Type B pancreatic cell (in vitro differentiated cells): ENCODE data around the gene NAPEPLD. TPM values are rescaled to one million over a fixed set of nuclear protein-coding genes. Genes with fewer than 3 reads are reported as not detected.
"Not testable (repeated sequence)": the region's sequence is repeated elsewhere in the genome, so short reads cannot be mapped to it uniquely, and the experiment has no call there.

ENCODE experiments used
- DNase-seq: peaks from one replicate; pipeline ENCODE4 v3.0.0; 2021; ENCODE audit warnings: mixed read lengths; ENCODE audit not compliant: unreplicated experiment; ENCODE audit errors: extremely low spot score
- H3K27ac Mint-ChIP-seq: 2 replicates; pipeline ENCODE4 v1.8.0; 2021; ENCODE audit warnings: mild to moderate bottlenecking, mixed read lengths
- H3K27me3 Mint-ChIP-seq: 2 replicates; pipeline ENCODE4 v1.8.0; 2021; ENCODE audit warnings: mixed read lengths
- H3K36me3 Mint-ChIP-seq: 2 replicates; pipeline ENCODE4 v1.8.0; 2021; ENCODE audit warnings: mixed read lengths
- H3K4me1 Mint-ChIP-seq: one replicate; pipeline ENCODE4 v1.8.0; 2021; ENCODE audit warnings: mixed read lengths; ENCODE audit not compliant: unreplicated experiment
- H3K4me3 Mint-ChIP-seq: 2 replicates; pipeline ENCODE4 v1.8.0; 2021; ENCODE audit warnings: mild to moderate bottlenecking, mixed read lengths
- H3K9me3 Mint-ChIP-seq: 2 replicates; pipeline ENCODE4 v1.8.0; 2021; ENCODE audit warnings: mixed read lengths
- total RNA-seq: library from RNA; stranded (reverse); gene quantifications from 2 replicates; pipeline ENCODE4 v1.2.1, GENCODE V29; 2021; ENCODE audit warnings: low replicate concordance
- TF ChIP-seq, protein P1 (sequence below): fragments of 200-600 bp; sonication (generic); conservative IDR thresholded peaks from 2 replicates; pipeline ENCODE4 v1.5.0; 2021; ENCODE audit warnings: antibody characterized with exemption, mild to moderate bottlenecking

The NAPEPLD gene
- total RNA-seq, 1 donor from 2014 or later: 17.0 TPM

DNA sequence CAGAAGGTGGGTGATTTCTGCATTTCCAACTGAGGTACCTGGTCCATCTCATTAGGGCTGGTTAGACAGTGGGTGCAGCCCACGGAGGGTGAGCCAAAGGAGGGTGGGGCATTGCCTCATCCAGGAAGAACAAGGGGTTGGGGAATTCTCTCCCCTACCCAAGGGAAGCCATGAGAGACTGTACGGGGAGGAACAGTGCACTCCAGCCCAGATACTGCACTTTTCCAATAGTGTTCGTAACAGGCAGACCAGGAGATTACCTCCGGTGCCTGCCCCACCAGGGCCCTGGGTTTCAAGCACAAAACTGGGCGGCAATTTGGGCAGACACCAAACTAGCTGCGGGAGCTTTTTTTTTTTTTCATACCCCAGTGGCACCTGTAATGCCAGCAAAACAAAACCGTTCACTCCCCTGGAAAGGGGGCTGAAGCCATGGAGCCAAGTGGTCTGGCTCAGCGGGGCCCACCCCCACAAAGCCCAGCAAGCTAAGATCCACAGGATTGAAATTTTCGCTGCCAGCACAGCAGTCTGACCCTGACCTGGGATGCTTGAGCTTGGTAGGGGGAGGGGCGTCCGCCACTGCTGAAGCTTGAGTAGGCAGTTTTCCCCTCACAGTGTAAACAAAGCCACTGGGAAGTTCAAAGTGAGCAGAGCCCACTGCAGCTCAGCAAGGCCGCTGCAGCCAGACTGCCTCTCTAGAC lies 42.7 kb downstream of the NAPEPLD start:
- Mint-ChIP-seq H3K36me3 (peaks cover 41% of the 10 kb centered on the region), H3K27ac (peak overlapping the region; percentile 40), H3K9me3 (no peaks in the 10 kb centered on the region), H3K4me1 (peaks cover 20% of the 10 kb centered on the region), H3K4me3 (peak overlapping the region; percentile 35), H3K27me3 (no peaks in the 10 kb centered on the region)
- TF ChIP-seq, protein P1, sequence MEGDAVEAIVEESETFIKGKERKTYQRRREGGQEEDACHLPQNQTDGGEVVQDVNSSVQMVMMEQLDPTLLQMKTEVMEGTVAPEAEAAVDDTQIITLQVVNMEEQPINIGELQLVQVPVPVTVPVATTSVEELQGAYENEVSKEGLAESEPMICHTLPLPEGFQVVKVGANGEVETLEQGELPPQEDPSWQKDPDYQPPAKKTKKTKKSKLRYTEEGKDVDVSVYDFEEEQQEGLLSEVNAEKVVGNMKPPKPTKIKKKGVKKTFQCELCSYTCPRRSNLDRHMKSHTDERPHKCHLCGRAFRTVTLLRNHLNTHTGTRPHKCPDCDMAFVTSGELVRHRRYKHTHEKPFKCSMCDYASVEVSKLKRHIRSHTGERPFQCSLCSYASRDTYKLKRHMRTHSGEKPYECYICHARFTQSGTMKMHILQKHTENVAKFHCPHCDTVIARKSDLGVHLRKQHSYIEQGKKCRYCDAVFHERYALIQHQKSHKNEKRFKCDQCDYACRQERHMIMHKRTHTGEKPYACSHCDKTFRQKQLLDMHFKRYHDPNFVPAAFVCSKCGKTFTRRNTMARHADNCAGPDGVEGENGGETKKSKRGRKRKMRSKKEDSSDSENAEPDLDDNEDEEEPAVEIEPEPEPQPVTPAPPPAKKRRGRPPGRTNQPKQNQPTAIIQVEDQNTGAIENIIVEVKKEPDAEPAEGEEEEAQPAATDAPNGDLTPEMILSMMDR: no peak
- DNase-seq: peak; percentile 72

DNA sequence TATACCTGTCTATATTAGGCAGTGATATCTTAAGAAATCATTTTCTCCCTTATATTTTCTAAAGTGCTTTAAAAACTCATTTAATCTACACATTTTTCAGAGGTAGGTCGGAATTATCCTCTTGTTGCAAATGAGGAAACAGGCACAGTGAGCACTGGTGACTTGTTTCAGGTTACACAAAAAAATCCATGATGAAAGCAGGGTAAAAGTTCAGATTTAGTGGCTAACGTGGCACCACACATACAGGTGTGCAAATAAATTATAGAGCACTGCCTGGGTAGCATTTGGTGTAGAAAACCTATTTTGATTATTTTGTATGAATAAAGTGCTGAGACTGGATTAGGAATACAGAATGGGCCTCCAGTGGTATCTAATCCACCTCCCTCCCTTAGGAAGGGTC lies 47.4 kb downstream of the NAPEPLD start:
- Mint-ChIP-seq H3K4me3 (no peak overlapping the region), H3K4me1 (peaks cover 8% of the 10 kb centered on the region), H3K27ac (no peak overlapping the region), H3K36me3 (peaks cover 19% of the 10 kb centered on the region), H3K27me3 (no peaks in the 10 kb centered on the region), H3K9me3 (no peaks in the 10 kb centered on the region)
- DNase-seq: no peak
- TF ChIP-seq, protein P1: no peak

DNA sequence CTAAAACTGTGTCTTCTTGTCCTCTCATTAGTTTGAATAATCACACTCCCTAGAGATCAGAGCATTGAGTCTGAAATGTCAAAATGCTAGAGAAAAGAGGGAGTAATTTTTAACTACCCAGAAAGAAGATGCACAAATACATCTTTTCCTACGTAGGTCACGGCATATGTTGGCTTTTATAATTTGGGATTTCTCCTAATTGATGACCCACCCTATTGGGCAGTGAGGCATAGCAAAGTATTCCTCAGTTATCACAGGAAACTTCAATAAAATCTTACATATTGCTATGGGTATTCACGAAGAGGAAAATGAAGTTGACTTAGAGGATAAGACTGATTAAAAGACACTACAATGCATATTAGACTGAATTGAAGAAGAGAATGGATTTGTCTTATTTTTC lies 48.6 kb downstream of the NAPEPLD start:
- TF ChIP-seq, protein P1: no peak

DNA sequence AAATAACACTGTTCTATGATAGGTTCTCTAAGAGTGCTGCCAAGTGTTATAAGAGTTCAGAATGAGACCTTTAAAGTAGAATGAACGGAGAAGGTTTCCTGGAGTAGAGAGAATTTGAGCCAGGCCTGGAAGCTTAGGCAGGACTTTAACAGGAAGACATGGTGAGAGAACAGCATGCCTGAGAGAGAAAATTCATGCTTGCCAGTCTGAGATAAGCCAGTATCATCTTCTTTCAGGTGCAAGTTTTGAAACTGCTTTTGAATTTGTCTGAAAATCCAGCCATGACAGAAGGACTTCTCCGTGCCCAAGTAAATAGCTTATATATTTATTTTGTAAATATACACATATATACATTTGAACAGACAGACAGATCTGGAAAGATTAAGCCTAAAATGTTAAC lies 51.9 kb downstream of the NAPEPLD start:
- TF ChIP-seq, protein P1: no peak
- Mint-ChIP-seq H3K36me3 (peaks cover 28% of the 10 kb centered on the region), H3K27ac (no peak overlapping the region), H3K4me3 (no peak overlapping the region), H3K9me3 (no peaks in the 10 kb centered on the region), H3K4me1 (no peaks in the 10 kb centered on the region), H3K27me3 (no peaks in the 10 kb centered on the region)
- DNase-seq: no peak

More for the DNA sequence above, 48.6 kb downstream of the NAPEPLD start:
- no peaks in the 10 kb centered on the region for H3K4me1 Mint-ChIP-seq
- H3K4me3 Mint-ChIP-seq: no peak overlapping the region
- no peaks in the 10 kb centered on the region for H3K9me3 Mint-ChIP-seq
- H3K27me3 Mint-ChIP-seq: no peaks in the 10 kb centered on the region
- H3K36me3 Mint-ChIP-seq: peaks cover 22% of the 10 kb centered on the region
- no peak overlapping the region for H3K27ac Mint-ChIP-seq
- no peak for DNase-seq

DNA sequence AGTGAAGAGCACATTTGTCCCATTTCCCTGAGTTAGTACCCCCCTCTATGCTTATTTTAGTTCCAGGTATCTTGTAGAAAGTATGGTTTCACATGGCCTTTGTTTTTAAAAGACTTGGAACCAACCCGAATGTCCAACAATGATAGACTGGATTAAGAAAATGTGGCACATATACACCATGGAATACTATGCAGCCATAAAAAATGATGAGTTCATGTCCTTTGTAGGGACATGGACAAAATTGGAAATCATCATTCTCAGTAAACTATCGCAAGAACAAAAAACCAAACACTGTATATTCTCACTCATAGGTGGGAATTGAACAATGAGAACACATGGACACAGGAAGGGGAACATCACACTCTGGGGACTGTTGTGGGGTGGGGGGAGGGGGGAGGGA lies 53.3 kb downstream of the NAPEPLD start:
- not testable (repeated sequence) for DNase-seq, H3K4me3 Mint-ChIP-seq, H3K27me3 Mint-ChIP-seq, H3K27ac Mint-ChIP-seq, H3K4me1 Mint-ChIP-seq, H3K9me3 Mint-ChIP-seq
- H3K36me3 Mint-ChIP-seq: peaks cover 29% of the 10 kb centered on the region

DNA sequence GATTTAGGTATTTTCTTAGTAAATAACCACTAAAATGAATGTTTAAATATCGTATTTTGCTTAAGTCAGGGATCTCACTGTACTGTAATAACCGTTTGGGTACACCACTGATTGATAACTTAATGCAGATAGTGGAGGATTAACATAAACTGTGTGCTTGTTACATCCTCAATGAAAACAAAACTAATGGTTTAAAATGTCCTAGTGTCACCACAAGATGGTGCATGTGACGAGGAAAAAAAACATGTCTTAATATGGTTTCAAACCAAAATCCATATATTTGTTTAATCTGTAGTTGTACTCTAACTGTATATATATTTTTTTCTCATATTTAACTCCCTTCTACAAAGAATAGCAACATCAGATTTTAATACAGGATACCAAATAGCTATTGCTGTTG lies 54.8 kb downstream of the NAPEPLD start:
- TF ChIP-seq, protein P1: peak; percentile 42
- Mint-ChIP-seq H3K4me1 (no peaks in the 10 kb centered on the region), H3K4me3 (no peak overlapping the region), H3K9me3 (no peaks in the 10 kb centered on the region), H3K36me3 (peaks cover 32% of the 10 kb centered on the region), H3K27ac (no peak overlapping the region), H3K27me3 (no peaks in the 10 kb centered on the region)
- no peak for DNase-seq
